Activated CD4-positive, alpha-beta T cell treated with anti-CD3 and anti-CD28 coated beads, Interleukin-10, Interleukin-2, amounts not matched to agents 100 ng/mL and 50 ng/mL, durations not matched to agents 16 hours and 8 hours (primary cell): ENCODE measurements around the gene OR6C75.
"Not testable (repeated sequence)": the region's sequence is repeated elsewhere in the genome, so short reads cannot be mapped to it uniquely, and the experiment has no call there.

ENCODE experiments used
- DNase-seq: peaks from one replicate; pipeline ENCODE4 v3.0.0-alpha.2; 2020

Gene OR6C75

GRCh38 chr12:55362675-55363074 is at the start of gene OR6C75:
Gene OR6C75 (plus strand): TSS chr12:55362975. CDS start chr12:55365111, 2,136 bp downstream.
- no peak for DNase-seq

- no peak for DNase-seq
Measured at GRCh38 chr12:55314043-55314442, 48.7 kb upstream of the OR6C75 start, which contains the start of gene OR6C1. Gene OR6C1 (plus strand): TSS chr12:55314343. CDS start chr12:55320600, 6,257 bp downstream.

GRCh38 chr12:55320201-55320600 is 42.6 kb upstream of the OR6C75 start:
- no peak for DNase-seq

GRCh38 chr12:55325801-55326200 is 37.0 kb upstream of the OR6C75 start:
- DNase-seq, result not testable (repeated sequence)

DNA sequence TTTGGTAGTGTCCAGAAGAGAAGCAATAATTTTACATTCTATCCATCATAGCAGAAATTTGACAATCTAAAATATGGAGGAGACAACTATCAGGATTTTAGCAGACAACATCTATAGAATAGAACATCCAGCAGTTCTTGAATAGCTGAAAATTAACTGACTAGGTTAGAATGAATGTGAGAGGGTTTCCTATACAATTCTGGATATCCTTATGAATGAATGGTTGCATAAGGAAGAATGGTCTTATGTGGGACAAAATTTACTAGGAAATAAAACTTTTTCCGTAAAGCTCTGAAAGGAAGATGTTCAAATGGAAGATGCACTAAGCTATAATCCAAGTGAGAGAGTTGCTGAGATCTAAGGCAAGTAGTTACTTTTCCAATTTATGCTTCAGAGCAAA is 32.3 kb upstream of the OR6C75 start, which contains the start of gene OR6C3:
Gene OR6C3 (plus strand): TSS at position 301 of the 400 bp plus-strand sequence. CDS start 955 bp downstream, outside the sequence.
- DNase-seq, result no peak

DNA sequence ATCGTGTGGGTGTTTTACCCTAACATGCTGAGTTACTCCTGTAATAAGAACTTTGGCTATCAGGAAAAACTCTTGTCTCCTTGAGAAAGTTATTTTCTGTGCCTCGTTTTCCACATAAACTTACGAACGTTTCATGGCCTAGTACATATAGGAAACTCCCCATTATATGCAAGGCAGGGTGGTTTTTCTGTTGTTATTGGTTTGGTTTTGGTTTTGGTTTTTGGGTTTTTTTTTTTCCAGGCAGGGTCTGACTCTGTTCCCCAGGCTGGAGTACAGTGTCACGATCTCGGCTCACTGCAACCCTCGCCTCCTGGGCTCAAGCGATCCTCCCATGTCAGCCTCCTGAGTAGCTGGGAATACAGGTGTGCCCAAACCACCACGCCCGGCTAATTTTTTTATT is 26.8 kb upstream of the OR6C75 start:
- no peak for DNase-seq

DNA sequence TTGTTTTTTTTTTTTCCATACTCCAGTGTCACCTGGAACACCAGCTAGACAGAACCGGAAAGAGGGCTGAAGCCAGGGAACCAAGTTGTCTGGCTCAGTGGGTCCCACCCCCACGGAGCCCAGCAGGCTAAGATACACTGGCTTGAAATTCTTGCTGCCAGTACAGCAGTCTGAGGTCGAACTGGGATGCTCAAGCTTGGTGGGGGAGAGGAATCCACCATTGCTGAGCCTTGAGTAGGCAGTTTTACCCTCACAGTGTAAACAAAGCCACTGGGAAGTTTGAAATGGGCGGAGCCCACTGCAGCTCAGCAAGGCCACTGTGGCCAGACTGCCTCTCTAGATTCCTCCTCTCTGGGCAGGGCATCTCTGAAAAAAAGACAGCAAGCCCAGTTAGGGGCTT is 7.4 kb upstream of the OR6C75 start:
- not testable (repeated sequence) for DNase-seq

DNA sequence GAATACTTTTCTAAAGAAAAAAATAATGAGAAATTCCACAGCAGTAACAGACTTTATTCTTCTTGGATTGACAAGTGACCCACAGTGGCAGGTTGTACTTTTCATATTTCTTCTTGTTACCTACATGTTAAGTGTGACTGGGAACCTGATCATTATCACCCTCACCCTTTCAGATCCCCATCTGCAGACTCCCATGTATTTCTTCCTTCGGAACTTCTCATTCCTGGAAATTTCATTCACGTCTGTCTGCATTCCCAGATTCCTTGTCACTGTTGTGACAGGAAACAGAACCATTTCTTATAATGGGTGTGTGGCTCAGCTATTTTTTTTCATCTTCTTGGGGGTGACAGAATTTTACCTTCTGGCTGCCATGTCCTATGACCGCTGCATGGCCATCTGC is 2.3 kb downstream of the OR6C75 start:
- DNase-seq, result no peak

- no peak for DNase-seq
Measured at GRCh38 chr12:55372521-55372920, 9.7 kb downstream of the OR6C75 start.

- no peak for DNase-seq
Measured at GRCh38 chr12:55385891-55386290, 23.1 kb downstream of the OR6C75 start.

DNA sequence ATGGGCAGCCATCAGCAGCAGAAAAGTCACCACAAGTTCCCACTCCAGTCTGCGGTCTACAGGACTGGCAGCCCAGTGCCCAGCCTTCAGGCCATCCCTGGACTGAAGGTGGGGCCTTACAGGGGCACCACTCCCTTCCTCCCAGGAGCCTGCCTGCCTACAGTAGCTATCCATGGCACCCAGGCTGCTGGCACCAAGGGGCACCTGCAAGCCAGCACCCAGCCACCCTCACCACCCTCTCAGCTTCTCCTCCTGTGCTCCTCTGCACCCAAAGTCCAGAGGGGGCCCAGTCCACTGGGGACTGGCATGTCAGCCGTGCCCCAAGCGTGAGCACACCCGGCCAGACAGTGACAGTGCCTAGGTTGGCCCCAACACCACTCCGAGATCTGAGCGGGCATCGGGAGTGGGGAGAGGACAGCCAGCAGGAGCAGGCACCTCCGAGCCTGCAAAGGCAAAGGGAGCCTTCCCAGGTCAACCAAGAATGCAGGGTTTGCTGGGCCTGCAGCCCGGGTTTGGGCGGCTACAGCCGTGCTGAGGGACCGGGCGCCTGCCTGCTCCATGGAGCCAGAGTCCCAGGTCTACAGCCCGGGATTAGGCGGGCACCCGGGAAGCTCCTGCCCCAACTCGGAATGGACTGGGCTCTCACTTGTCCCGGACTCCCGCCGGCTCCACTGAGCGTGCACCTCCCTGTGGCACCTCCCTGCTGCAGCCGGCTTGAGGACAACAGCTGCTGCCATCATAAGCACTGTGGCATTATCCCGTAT is 29.4 kb downstream of the OR6C75 start:
- DNase-seq, result no peak

DNA sequence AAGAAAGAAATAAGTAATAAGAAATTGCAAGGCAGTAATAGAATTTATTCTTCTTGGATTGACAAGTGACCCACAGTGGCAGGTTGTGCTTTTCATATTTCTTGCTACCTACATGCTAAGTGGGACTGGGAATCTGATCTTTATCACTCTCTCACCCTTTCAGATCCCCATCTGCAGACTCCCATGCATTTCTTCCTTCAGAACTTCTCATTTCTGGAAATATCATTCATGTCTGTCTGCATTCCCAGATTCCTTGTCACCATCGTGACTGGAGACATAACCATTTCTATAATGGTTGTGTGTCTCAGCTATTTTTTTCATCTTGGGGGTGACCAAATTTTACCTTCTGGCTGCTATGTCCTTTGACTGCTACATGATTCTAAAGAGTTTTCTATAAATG is 33.6 kb downstream of the OR6C75 start:
- no peak for DNase-seq

DNA sequence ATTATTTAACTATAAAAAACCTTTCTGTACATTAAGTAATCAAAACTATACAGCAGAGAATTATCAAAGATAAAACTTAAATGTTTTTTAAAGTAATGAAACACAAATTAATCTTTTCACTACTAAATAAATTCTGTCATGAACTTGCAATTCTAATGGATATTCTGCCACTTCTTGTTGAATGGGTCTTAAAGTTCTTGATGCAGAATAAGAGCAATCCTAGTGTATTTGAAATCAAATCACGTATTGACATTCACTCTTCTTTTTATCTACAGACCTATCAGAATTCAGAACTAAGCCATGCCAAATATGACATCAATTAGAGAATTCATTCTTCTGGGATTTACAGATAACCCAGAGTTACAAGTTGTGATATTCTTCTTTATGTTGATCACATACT is 37.5 kb downstream of the OR6C75 start, which contains the start of gene OR6C65:
Gene OR6C65 (plus strand): TSS at position 301 of the 400 bp plus-strand sequence. CDS start 0 bp downstream, at position 301.
- DNase-seq, result no peak

- DNase-seq, result no peak
Measured at GRCh38 chr12:55407866-55408265, 45.1 kb downstream of the OR6C75 start.

DNA sequence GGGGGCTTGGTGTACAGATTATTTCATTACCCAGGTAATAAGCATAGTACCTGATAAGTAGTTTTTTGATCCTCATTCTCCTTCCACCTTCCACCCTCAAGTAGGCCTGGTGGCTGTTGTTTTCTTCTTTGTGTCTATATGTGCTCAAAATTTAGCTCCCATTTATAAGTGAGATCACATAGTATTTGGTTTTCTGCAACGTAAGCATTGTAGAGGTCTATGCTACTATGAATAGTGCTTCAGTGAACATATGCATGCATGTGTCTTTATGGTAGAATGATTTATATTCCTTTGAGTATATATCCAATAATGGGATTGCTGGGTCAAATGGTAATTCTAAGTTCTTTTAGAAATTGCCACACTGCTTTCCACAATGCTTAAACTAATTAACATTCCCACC is 46.4 kb downstream of the OR6C75 start:
- not testable (repeated sequence) for DNase-seq

GRCh38 chr12:55412138-55412537 is 49.4 kb downstream of the OR6C75 start:
- DNase-seq, result not testable (repeated sequence)

GRCh38 chr12:55413498-55414388 is 51.0 kb downstream of the OR6C75 start:
- DNase-seq, result not testable (repeated sequence)

DNA sequence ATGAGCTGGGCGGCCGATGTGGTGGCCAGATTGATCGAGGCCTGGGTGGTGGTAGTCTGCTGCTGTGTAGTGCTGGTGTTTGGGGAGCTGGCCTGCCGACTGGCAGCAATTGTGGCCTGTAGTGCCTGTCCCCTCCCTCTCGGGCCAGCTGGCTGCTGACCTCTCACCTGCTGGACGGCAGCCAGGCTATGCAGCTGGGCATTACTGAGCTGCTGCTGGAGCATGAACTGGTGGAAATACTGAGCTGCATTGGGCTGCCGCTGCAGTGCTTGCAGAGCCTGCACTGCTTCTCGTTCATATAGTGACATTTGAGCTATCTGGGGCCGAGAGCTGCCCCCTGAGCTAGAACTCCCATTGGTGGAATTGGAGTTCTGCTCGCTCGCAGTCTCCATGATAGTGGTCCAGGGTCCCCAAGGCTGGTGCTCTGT is 51.6 kb downstream of the OR6C75 start:
- not testable (repeated sequence) for DNase-seq

- not testable (repeated sequence) for DNase-seq
Measured at GRCh38 chr12:55414889-55415288, 52.1 kb downstream of the OR6C75 start.

DNA sequence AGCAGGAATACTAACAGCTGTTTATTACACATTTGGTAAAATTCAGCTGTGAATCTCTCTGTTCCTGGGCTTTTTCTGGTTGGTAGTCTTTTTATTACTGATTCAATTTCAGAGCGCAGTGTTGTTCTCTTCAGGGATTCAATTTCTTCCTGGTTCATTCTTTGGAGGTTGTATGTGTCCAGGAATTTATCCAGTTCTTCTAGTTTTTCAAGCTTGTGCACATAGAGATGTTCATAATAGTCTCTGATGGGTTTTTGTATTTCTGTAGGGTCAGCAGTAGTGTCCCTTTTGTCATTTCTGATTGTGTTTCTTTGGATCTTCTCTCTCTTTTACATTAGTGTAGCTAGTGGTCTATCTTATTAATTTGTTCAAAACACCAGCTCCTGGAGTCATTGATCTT is 54.2 kb downstream of the OR6C75 start:
- DNase-seq, result no peak
